ENCODE results near the gene PDCD1. TPM values are rescaled to one million over a fixed set of nuclear protein-coding genes. Genes with fewer than 3 reads are reported as not detected.

PDCD1 gene
- total RNA-seq, 2 donors from 2014 or later: 0.27 to 0.80 TPM

GRCh38 chr2:241846406-241846805 lies 12.3 kb downstream of the PDCD1 start:
- H3K27ac ChIP-seq: no peak overlapping the region
- H3K4me3 ChIP-seq: no peak overlapping the region
- TF ChIP-seq POLR2AphosphoS5 (IDR thresholded peaks at IDR 0.05): no peak
- TF ChIP-seq POLR2A (IDR thresholded peaks at IDR 0.05): no peak
- TF ChIP-seq, protein P1, sequence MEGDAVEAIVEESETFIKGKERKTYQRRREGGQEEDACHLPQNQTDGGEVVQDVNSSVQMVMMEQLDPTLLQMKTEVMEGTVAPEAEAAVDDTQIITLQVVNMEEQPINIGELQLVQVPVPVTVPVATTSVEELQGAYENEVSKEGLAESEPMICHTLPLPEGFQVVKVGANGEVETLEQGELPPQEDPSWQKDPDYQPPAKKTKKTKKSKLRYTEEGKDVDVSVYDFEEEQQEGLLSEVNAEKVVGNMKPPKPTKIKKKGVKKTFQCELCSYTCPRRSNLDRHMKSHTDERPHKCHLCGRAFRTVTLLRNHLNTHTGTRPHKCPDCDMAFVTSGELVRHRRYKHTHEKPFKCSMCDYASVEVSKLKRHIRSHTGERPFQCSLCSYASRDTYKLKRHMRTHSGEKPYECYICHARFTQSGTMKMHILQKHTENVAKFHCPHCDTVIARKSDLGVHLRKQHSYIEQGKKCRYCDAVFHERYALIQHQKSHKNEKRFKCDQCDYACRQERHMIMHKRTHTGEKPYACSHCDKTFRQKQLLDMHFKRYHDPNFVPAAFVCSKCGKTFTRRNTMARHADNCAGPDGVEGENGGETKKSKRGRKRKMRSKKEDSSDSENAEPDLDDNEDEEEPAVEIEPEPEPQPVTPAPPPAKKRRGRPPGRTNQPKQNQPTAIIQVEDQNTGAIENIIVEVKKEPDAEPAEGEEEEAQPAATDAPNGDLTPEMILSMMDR (IDR thresholded peaks at IDR 0.05): no peak
- no peaks in the 10 kb centered on the region for H3K27me3 ChIP-seq (replicated peaks; ENCODE audit: insufficient read depth)
- 85% methylated on average over 22 of the region's 22 CpGs for WGBS
- DNase-seq (ENCODE audit: low spot score): no peak
- no peaks in the 10 kb centered on the region for H3K4me1 ChIP-seq (replicated peaks)
- H3K36me3 ChIP-seq: no peaks in the 10 kb centered on the region
- intact Hi-C loops (cut with DNase I): no loop called here
- no peaks in the 10 kb centered on the region for H3K9me3 ChIP-seq

DNA sequence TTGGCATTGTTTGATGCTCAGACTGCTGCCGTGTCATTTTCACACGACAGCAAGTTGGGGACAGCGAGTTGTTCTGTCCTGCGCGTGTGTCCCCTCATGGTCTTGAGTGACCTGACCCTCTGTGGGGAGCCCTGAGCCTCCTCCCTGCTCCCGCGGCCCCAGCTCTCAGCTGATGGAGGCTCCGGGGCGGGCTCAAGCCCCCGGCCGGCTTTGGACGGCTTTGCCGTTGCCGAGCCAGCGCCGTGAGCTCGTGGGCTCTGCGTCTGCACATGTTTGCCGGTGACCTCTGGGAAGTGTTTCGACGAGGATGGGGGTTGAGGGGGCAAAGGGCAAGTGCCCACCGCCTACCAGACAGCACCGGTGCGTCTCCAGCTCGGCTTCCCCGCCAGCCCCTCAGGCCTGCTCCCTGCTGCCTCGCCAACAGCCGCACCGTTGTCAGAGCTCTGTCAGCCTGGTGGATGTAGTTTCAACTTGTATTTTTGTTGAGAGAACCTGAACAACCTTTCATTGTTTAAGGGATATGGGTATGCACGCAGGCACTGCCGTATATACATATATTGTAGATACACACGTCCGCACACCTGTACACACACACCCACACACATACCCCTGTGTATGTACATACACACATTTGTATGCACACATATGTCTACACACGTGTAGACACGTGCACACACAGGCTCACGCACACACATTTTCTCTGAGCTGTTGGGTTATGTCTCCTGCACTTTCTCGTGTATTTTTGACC lies 13.7 kb downstream of the PDCD1 start:
- H3K27me3 ChIP-seq (replicated peaks; ENCODE audit: insufficient read depth): no peaks in the 10 kb centered on the region
- no peaks in the 10 kb centered on the region for H3K36me3 ChIP-seq
- no peaks in the 10 kb centered on the region for H3K4me1 ChIP-seq (replicated peaks)
- no peak overlapping the region for H3K27ac ChIP-seq
- no peaks in the 10 kb centered on the region for H3K9me3 ChIP-seq
- intact Hi-C loops (cut with DNase I): no loop called here
- WGBS: 74% methylated on average over 37 of the region's 37 CpGs
- peak overlapping the region in 1 of 2 donors; percentile 25 for H3K4me3 ChIP-seq
- no peak for TF ChIP-seq POLR2A (IDR thresholded peaks at IDR 0.05)
- TF ChIP-seq POLR2AphosphoS5 (IDR thresholded peaks at IDR 0.05): no peak
- TF ChIP-seq, protein P1 (IDR thresholded peaks at IDR 0.05): no peak
- DNase-seq (ENCODE audit: low spot score): no peak

- Histone ChIP-seq H3K4me1 (replicated peaks) (no peaks in the 10 kb centered on the region), H3K27me3 (replicated peaks; ENCODE audit: insufficient read depth) (no peaks in the 10 kb centered on the region), H3K9me3 (no peaks in the 10 kb centered on the region), H3K36me3 (no peaks in the 10 kb centered on the region), H3K4me3 (peak overlapping the region; percentile 25 to 35), H3K27ac (peak overlapping the region; percentile 36 to 45)
- 9% methylated on average over 51 of the region's 65 CpGs for WGBS
- no peak for TF ChIP-seq POLR2A (IDR thresholded peaks at IDR 0.05)
- TF ChIP-seq, protein P1 (IDR thresholded peaks at IDR 0.05): peak in 2 of 4 experiments; percentile 36 to 53
- TF ChIP-seq POLR2AphosphoS5 (IDR thresholded peaks at IDR 0.05): peak; percentile 18
- intact Hi-C loops (cut with DNase I): no loop called here
- DNase-seq (ENCODE audit: low spot score): peak; percentile 63
These were observed 14.5 kb downstream of the PDCD1 start for GRCh38 chr2:241844066-241844728.

GRCh38 chr2:241843321-241844065 lies 15.2 kb downstream of the PDCD1 start:
- TF ChIP-seq POLR2A (IDR thresholded peaks at IDR 0.05) (no peak), POLR2AphosphoS5 (IDR thresholded peaks at IDR 0.05) (no peak)
- TF ChIP-seq, protein P1 (IDR thresholded peaks at IDR 0.05): no peak
- no peaks in the 10 kb centered on the region for H3K27me3 ChIP-seq (replicated peaks; ENCODE audit: insufficient read depth)
- no peak for DNase-seq (ENCODE audit: low spot score)
- no peaks in the 10 kb centered on the region for H3K9me3 ChIP-seq
- H3K27ac ChIP-seq: peak overlapping the region; percentile 36 to 45
- H3K4me3 ChIP-seq: peak overlapping the region; percentile 25 to 35
- H3K4me1 ChIP-seq (replicated peaks): no peaks in the 10 kb centered on the region
- H3K36me3 ChIP-seq: no peaks in the 10 kb centered on the region
- intact Hi-C loops (cut with DNase I): no loop called here
- WGBS: 77% methylated on average over 35 of the region's 52 CpGs
